HG03064 (cell line): ENCODE data around the gene FNIP2.
"Not testable (repeated sequence)": the region's sequence is repeated elsewhere in the genome, so short reads cannot be mapped to it uniquely, and the experiment has no call there.

ENCODE experiments used
- ATAC-seq: cut with Tn5 transposase; IDR thresholded peaks from one replicate; pipeline ENCODE4 v1.9.1; 2021; ENCODE audit warnings: low read depth; ENCODE audit not compliant: unreplicated experiment

The FNIP2 gene

GRCh38 chr4:158768555-158769174 lies at the start of gene FNIP2:
Gene FNIP2, plus strand, starts transcription at chr4:158769026. Its CDS starts 187 bp downstream, at chr4:158769213.
- ATAC-seq: peak; percentile 78

- ATAC-seq: no peak
These were observed 47.1 kb upstream of the FNIP2 start for GRCh38 chr4:158721680-158722079.

GRCh38 chr4:158722291-158722916 lies 46.4 kb upstream of the FNIP2 start:
- no peak for ATAC-seq

GRCh38 chr4:158722917-158723793 lies 45.7 kb upstream of the FNIP2 start, which contains the start of gene PPID:
Gene PPID, minus strand, starts transcription at chr4:158723396. Its CDS starts 108 bp downstream, at chr4:158723288.
- ATAC-seq: peak; percentile 98

- no peak for ATAC-seq
These were observed 44.2 kb upstream of the FNIP2 start for GRCh38 chr4:158724637-158725036.

GRCh38 chr4:158726633-158727032 lies 42.2 kb upstream of the FNIP2 start:
- no peak for ATAC-seq

GRCh38 chr4:158728236-158728635 lies 40.6 kb upstream of the FNIP2 start:
- ATAC-seq: no peak

- peak; percentile 86 for ATAC-seq
These were observed 38.9 kb upstream of the FNIP2 start for GRCh38 chr4:158729716-158730559.

- no peak for ATAC-seq
These were observed 30.0 kb upstream of the FNIP2 start for GRCh38 chr4:158738866-158739265.

GRCh38 chr4:158739600-158739999 lies 29.2 kb upstream of the FNIP2 start:
- no peak for ATAC-seq

GRCh38 chr4:158741326-158742021 lies 27.4 kb upstream of the FNIP2 start:
- no peak for ATAC-seq

GRCh38 chr4:158746537-158746936 lies 22.3 kb upstream of the FNIP2 start:
- ATAC-seq: not testable (repeated sequence)

GRCh38 chr4:158750379-158750778 lies 18.4 kb upstream of the FNIP2 start:
- ATAC-seq: no peak

GRCh38 chr4:158754385-158755180 lies 14.2 kb upstream of the FNIP2 start:
- no peak for ATAC-seq

GRCh38 chr4:158755819-158756218 lies 13.0 kb upstream of the FNIP2 start:
- ATAC-seq: not testable (repeated sequence)

- ATAC-seq: no peak
These were observed 12.2 kb upstream of the FNIP2 start for GRCh38 chr4:158756588-158756987.

- no peak for ATAC-seq
These were observed 10.7 kb upstream of the FNIP2 start for GRCh38 chr4:158758142-158758541.

GRCh38 chr4:158758703-158759102 lies 10.1 kb upstream of the FNIP2 start:
- no peak for ATAC-seq

- ATAC-seq: not testable (repeated sequence)
These were observed 9.3 kb upstream of the FNIP2 start for GRCh38 chr4:158759539-158759938.
